Measurements from ENCODE around the gene VPS45.

GRCh38 chr1:150186789-150187559 lies 119.4 kb downstream of the VPS45 start:
- TF ChIP-seq ZNF70 (CRISPR knock-in tag; IDR thresholded peaks at IDR 0.05) (no peak), CREB5 (CRISPR knock-in tag; IDR thresholded peaks at IDR 0.05; ENCODE audit: low read depth) (no peak)

Measured in SK-N-SH treated with all-trans-retinoic acid at 6 μM for 48 hours (cell line).